CD4-positive, alpha-beta T cell treated with Interleukin-15 for 1 hour (primary cell): ENCODE results near the gene APBA1.

ENCODE experiments used
- DNase-seq: peaks from one replicate; pipeline ENCODE4 v3.0.0-alpha.2; 2020

APBA1 gene

DNA sequence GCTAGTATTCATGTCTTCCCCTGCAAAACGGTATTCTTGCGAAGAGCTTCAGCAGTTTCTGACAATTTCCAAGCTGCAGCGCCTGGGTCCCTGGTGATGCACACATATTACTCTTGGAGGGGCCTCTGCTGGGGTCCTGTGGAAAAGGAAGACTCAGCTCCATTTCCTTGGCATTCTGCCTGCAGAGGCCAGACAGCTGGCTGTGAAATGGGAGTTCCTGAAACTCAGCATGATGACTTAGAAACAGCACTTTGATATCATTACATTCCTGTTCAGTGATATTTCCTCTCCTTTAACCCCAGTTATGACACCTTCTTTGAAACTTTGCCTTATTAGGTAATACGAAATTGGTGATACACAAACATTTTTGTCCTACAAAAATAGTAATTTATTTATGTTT, 98.5 kb downstream of the APBA1 start:
- no peak for DNase-seq

DNA sequence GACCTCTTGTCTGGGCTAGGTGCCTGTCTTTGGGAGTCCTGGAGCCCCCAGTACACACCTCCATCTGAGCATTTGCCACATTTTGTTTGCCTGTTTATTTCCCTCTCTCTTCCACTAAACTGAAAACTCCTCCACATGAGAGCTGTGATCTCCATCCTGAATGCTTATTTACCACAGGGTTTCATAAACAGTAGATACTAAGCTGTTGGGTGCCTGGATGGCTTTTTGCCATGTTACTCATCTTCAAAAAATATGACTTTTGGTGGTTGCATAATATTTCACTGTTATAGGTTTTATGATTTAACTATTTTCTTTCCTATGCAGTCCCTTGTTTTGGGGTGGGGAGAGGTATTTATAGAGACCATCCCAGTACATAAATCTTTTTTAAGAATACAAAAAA, 99.6 kb downstream of the APBA1 start:
- DNase-seq: no peak

DNA sequence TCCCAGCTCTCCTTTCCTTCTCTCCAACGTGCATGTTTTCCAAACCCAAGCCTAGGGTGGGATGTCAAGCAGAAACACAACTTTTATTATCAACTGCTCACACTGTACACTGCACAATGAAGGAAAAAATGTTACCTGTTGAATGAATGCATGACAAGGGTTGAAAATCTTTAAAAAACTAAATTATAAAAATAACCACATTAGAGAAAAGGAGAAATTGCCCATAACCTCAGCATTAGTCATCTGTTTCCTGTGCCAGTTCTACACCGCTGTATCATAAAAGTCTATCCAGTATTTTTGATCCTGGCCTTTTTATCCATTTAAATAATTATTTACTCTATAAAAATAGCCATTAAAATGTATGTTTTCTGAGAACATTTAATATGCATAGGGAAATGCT, 101.1 kb downstream of the APBA1 start:
- DNase-seq: no peak

DNA sequence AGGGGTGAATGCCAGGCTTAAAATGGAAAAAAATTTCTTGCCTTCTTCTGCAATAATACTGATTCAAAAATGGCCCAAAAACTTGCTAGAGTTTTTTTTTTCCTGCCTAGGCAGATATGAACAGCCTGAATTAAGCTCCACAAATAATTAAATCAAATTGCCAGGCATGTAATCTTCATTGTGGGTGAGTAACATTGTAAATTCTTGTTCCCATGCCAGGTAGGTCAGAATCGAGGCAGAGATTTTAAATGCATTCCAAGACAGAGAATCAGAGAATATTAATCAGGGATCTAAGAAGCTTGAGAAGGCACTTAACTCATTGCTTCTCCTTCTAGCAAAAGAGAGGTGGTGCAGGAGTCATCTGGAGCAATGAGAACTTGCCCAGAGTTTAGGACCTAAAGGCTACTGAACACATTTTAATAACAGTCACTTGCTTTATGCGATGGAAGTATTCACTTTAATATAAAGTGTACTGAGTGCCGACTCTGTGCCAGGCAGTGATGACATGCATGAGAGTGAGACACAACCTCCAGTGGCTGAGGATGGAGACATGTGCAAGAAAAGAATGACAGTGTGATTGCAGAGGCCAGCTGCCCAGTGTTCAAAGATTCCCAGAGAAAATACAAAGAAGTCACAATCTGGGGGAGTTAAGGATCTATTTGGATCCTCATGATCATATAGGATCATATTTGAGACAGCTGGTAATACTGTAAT, 102.3 kb downstream of the APBA1 start:
- DNase-seq: no peak

DNA sequence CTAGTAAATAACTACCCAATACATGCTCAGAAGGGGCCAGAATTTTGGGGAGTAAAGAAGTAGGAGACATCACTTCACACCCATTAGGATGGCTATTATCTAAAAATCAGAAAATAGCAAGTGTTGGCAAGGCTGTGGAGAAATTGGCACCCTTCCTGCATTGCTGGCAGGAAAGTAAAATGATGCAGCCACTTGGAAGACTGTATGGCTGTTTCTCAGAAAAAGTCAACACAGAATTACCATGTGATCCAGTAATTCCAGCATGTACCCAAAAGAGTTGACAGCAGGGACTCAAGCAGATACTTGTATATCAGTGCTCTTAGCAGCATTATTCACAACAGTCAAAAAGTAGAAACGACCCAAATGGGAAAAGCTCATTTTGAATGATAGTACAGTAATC, 107.6 kb downstream of the APBA1 start:
- no peak for DNase-seq

DNA sequence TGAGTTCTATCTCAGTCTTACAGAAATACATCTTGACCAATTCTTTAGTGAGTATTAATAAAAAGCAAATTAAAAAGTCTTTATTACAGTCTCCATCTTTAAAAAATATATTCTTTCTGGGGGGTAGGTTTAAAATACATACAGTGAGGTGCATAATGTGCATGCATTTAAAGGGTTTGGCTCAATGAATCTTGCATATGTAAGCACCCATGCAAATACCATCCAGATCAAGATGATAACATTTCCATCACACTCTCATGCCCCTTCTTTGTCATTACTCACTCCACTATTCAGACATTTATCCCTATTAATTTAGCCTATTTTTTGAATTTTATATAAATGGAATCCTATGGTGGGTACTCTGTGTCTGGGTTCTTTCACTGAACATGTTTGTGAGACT, 113.0 kb downstream of the APBA1 start:
- DNase-seq: no peak

DNA sequence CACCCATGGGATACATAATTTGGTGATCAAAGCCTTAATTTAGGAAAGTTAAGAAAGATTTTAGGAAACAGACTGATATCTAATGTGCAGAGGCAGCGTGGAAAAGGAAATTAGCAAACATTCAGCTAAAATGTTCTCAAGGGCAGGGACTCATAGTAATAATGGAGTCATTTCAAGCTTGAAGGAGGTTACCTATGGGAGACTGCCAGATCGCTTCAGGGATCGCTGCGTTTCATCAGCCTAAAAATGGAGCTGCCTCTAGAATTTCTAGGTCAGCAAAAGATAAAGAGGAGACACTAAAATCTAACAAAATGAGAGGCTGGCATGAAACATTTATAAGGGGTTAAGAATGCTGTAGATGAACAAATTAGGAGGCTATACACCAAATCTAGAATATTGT, 115.5 kb downstream of the APBA1 start:
- DNase-seq: no peak

DNA sequence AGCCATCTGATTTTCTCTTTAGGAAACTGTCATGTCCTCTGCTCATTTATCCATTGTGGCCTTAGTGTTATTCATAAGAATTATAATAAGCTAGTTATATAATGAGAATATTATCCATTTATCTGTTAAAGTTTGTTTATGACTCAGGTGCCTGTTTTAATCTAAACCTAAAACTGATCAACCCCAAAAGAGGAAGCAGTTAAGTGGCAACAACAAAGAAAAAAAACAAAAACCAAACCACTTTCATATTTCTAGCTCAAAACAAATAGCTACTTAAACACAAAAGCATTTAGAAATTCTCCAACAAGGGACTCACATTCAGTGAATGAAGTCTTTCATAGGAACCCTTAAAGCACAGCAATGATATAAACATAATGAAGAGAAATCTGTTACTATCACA, 116.4 kb downstream of the APBA1 start:
- DNase-seq: no peak

DNA sequence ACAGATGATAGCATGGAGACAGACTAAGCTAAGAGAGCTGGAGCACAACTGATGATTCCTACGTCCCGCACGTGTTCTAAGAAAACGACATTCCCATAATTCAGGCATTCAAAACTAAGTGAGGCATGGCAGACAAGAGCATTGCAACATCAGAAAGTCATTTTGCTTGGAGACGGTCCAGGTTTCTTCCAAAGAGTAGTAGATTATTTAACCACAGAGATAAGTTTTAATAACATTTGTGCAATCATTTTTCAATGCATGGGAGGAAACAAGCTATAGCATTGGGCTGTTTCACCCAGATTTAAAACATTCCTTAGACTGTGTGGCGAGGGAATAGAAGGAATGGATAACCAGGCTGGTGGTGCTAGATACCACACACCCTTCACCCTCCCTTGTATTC, 117.2 kb downstream of the APBA1 start:
- DNase-seq: no peak

DNA sequence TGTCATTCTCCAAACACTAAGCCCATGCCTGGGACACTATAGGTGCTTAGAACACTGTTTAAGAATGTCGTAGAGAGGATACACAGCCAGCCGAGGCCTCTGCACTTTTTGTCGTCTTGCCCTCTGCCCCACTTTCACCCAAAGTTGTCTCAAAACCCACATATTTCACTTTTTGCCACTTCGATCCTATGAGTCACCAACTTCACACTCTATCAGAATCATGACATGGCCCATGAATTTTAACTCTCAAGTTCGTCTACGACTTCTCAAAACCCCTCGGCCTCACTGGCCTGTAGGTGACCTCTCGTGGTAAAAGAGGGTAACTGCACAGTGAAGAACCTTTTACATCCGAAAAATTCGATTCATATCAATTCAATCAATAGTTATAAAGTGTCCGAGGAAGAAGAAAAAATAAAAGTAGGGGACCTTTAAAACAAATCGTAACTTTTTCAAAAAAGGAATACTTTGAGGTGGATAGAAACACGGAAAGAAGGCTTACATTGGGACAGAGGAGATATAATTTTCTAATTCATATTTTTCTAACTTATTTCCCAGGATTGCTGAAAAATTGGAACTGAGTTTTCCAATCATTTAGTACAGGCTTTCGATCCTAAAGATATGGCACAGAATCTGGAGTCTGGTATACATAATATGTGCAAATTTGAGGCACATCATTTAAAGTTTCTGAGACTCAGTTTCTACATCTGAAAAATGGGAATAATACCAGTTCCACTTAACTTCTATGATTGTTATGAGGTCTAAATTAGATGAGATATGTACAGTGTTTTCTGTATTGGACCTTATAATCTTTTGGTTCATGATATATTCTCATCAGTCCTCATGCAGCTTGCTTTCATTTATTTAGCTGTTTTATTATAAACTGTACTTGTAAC, 122.6 kb downstream of the APBA1 start:
- DNase-seq: no peak

DNA sequence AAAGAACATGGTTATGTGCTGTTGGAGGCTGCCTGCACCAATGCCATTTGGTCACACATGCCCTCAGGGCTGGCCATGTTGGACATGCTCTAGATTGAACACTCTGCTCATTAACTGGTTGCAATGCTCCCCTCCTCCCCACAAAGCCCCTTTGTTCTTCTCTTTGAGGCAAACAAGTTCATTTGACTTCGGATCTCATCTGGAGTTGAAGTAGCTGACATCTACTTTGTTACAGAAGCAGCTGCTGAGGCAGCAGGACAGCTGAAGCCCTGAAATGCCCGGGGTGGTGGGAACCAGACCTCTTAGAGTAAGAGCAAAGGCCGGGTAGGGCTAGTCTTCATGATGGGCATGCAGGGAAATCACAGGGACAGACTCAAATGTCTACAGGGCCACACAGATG, 123.5 kb downstream of the APBA1 start:
- no peak for DNase-seq

DNA sequence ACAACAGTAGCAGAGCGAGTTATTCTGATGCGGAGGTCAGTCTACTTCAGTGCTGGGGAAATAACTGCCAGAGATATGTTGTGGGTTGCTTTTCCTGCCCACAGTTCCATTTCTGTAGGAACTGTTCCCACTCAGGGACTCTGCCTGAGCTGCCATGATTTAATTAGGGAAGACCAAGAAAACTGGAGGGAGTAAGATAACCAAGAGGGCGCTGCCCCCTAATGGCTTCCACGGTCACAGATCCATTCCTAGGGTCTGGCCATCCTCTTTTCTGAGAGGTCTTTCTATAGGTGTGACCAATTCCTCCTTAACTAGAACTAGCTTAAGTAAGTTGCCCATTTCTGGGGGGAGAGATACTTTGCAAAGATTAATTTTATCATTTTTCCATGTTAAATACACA, 125.9 kb downstream of the APBA1 start:
- DNase-seq: no peak

DNA sequence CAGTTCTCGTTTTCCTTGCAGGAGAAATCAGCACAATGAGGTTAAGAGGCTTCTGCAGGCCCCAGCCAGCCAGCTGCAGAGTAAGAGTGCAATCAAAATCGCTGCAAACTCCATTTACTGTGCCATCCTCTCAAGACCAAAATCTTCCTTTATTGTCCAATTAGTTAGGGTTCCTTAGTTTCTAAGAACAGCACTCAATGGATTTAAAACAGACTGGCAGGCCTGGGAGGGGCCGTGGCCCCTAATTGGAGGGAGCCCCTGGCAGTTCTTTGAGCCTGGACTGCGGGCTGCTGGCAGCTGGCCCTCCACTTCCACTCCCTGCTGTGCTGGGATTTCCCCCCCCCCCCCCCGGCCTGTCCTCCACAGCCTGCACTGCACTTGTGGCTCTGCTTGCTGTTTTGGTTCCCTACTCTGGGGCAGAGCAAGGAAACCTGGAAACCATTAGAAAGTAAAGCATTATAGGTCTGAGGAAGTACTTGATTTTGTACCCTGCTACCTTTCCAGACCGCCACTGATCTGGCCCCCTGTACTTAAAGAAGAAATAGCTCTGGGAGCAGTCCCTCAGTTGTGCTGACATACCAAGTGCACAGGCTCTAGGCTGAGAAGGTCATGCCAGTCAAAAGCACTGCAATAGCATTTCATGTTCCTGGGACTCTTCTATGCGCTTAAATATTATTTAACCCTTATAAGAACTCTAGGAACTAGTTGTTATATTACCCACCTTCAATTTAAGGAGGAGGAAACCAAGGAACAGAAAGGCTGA, 129.0 kb downstream of the APBA1 start:
- DNase-seq: no peak

DNA sequence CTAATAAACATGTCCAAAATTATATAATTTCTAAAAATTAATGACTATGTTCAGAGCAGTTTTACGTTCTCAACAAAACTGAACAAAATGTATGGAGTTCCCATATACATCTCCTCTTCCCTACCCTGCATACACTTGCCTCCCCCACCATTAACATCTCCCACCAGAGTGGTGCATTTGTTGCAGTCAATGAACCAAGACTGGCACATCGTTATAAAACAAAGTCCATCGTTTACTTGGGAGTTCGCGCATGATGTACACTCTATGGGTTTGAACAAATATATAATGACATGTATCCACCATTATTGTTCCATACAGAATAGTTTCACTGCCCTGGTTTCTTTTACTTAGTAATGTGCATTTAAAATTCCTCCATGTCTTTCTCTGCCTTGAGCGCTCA, 130.1 kb downstream of the APBA1 start:
- DNase-seq: no peak

DNA sequence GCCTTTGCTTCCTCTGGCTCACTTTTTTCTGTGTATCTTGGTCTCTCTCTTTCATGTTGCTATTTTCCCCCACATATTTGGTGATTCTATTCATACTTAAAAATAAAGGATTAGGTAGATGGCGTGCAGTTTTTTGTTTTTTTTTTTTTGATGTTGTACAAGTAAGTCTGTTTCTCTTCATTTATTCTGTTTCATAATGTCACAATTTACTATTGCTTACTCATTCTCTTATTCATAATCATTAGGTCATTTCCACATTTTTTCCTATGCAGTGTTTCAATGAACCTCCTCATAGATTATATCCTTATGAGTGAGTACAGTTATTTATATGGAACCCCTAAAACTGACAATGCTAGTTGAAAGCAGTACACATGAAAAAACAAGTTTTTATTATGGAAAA, 136.3 kb downstream of the APBA1 start:
- no peak for DNase-seq

DNA sequence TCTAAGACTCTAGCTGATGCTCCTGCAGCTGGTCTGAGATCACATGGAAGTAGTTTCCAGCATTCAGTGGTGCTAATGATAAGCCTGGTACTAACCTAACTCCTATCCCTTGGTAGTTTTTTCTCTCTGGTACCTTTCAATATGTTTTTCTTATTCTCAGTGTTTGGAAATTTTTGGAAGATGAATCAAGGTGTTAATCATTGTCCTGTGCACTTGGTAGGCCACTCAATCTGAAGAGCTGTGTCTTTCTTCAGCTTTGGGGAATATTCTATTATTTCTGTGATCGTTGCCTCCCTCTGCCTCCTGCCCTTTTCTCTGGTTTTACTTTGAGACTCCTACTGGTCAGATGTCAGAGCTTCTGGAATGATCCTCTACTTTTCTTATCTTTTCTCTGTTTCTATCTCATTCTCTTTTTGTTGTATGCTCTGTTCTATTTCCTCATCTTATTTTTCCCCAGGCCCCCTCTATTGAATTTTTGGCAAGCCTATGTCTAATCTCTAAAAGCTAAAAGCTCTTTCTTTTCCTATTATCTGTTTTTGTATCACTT, 136.8 kb downstream of the APBA1 start:
- no peak for DNase-seq

DNA sequence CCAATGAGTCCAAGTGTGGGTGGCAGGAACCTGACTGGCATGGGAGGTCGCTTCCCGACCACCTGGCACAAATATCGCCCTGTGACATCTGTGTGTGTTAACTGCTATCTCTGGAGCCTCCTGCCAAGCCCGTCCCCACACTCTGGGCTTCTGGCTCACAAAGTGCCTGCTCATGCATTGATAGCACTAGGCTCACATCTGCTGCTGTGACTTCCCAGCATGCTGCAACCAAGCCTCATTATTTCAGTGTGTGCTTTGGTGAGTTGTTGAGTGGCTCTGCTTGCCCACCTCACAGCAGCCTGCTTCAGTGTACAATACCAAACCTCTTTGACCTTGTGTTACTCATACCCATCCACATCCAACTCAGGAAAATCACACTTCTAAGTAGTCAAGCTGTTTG, 139.8 kb downstream of the APBA1 start:
- DNase-seq: no peak

DNA sequence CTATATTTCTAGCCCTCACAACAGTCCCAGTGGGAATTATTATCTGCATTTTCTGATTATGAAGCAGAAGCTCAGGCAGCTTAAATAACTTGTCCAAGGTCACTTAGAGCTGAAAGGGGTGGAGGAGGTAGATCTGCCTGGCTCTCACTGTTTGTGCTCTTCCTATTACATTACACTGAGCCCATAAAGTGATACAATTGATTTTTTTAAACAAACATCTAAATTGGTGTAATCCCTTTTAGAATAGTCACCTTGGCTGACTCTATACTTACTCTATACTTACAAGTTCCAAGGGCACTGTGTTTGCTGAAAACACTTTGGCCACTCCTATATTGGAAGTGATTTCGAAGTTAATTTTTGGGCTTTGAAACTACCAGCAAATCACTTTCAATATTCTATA, 144.7 kb downstream of the APBA1 start:
- DNase-seq: no peak

DNA sequence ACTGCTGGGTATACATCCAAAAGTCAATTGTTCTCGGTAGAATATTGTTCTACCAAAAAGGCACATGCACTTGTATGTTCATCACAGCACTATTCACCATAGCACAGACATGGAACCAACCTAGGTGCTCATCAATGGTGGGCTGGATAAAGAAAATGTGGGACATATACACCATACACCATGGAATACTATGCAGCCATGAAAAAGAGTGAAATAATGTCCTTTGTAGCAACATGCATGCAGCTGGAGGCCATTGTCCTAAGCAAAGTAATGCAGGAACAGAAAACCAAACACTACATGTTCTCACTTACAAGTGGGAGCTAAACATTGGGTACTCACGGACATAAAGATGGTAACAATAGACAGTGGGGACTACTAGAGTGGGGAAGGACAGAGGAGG, 145.5 kb downstream of the APBA1 start:
- DNase-seq: no peak

DNA sequence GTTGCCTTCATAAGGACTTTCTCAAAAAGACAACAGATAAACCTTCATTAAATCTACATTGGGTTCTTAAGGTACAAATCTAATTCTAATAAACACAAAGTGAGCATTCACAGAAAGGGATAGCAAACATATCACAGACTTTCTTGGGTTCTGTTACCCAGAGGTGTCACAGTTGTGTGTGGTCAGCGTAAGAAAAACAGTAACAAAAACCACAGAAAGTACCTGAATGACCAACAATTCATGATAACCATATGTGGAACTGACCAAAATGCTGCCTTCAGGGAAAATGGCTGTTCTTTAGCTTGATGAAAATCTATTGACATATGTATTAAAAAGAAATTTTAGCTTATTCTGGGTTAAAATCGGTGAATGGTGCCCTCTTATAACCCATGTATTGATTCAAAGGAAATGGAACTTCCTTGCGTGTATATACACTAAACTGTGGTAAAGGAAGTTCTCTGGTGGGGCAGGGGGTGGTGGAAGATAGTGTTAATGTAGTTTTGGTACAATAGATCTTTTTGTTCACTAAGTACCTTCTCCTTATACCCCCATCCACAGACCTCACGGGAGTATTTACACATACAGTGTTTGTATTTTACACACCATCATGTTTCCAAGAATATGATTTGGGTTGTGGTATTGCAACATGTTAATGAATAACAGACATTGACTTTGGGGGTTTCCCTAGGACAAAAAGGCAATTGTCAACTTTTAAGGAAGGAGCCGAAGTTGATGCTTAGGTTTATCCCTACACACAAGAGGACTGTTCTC, 152.5 kb downstream of the APBA1 start:
- no peak for DNase-seq

DNA sequence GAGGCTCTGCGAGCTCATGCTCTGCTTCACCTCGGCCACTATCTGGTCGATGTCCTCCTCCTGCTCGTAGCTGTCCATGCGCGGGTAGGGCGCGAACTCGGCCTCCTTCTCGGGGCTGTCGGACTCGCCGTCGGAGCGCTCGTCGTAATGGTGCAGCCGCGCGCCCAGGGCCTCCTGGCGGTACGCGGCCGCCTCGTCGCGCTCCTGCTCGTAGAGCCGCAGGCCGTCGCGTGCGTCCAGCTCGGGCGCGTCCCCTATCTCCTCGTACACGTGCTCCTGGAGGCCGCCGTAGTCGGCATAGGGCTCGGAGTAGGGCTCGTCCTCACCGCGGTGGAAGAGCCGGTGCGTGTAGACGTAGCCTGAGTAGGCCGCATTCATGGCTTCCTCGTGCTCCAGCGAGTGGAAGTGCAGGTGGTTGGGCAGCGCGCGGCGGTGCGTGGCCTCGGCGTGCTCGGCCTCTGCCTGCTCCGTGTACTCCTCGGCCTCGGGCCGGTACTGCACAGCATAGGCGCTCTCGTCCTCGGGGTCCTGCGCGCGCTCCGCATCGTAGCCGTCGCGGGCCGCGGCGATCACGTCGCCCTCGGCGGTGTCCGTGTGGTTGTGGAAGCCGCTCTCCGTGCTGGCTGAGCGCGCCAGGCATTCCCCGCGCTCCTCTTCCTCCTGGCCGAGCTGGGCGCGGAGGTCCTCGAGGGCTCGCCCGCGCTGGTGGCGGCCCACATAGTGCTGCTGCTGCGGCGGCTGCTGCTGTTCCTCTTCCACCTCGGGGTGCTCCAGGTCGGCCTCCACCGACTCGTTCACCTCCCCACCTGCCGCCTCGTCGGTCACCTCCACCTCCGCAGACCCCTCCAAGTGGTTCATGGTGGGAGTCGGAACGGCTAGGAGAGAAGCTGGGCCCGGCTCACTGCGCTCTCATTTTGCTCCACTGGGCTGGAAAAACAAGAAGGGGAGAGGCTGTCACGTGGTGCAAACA, 155.5 kb downstream of the APBA1 start:
- no peak for DNase-seq
